ENCODE measurements around the gene SLC30A1. TPM values are rescaled to one million over a fixed set of nuclear protein-coding genes. Genes with fewer than 3 reads are reported as not detected.

Gene SLC30A1
- total RNA-seq, 1 experiment from 2014 or later = 9.7 TPM

Other genes with a start within 250 kb of the SLC30A1 start
- not detected for gene RD3, start 87.0 kb downstream of the SLC30A1 start, total RNA-seq (2021; ENCODE audit: unreplicated experiment)
- gene NEK2, start 96.5 kb upstream of the SLC30A1 start, total RNA-seq (2021; ENCODE audit: unreplicated experiment) = 50.2 TPM

All from HCT116 (cell line).